Measurements from ENCODE around the gene MFNG.
"Not testable (repeated sequence)": the region's sequence is repeated elsewhere in the genome, so short reads cannot be mapped to it uniquely, and the experiment has no call there.

The MFNG gene, protein sequence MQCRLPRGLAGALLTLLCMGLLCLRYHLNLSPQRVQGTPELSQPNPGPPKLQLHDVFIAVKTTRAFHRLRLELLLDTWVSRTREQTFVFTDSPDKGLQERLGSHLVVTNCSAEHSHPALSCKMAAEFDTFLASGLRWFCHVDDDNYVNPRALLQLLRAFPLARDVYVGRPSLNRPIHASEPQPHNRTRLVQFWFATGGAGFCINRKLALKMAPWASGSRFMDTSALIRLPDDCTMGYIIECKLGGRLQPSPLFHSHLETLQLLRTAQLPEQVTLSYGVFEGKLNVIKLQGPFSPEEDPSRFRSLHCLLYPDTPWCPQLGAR

DNA sequence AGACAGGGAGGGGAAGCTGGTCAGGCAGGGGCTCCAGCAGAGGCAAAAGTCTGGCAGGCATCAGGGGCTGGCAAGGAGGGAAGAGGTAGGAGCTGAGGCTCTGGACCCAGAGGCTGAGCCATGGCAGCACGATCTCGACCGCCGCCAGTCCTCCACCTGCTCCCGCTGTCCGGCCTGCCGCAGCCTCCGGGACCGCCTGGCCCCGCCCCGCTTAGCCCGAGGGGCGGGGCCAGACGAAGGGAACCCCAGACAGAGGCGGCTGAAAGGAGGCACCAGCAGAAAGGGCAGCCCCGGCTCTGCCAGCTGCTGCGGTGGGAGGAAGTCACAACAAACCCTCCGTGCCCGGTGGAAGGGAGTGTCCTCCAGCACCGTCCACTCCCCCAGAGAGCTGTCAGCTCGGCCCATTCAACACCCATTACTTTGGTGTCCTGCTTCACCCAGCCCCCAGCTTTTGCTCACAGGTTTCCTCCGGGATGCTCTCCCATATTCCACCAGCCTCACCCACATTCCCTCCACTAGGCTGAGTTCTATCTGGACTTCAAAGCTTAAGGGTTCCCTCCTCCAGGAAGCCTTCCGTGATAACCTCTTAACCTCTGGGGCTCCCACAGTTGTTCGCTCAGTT is at the start of gene MFNG:
Gene MFNG, minus strand, starts transcription at position 161 of the 622 bp plus-strand sequence. CDS start 207 bp downstream, outside the sequence.
- peak; percentile 39 for DNase-seq

DNA sequence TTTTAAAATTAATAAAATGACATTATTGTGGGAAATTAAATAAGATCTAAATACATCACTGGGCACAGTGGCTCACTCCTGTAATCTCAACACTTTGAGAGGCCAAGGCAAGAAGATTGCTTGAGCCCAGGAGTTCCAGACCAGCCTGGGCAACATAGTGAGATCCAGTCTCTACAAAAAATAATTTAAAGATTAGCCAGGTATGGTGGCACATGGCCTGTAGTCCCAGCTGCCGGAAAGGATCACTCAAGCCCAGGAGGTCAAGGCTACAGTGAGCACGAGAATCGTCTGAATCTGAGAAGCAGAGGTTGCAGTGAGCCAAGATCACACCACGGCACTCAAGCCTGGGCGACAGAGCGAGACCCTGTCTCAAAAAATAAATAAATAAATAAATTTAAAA is 49.0 kb upstream of the MFNG start:
- no peak for DNase-seq

DNA sequence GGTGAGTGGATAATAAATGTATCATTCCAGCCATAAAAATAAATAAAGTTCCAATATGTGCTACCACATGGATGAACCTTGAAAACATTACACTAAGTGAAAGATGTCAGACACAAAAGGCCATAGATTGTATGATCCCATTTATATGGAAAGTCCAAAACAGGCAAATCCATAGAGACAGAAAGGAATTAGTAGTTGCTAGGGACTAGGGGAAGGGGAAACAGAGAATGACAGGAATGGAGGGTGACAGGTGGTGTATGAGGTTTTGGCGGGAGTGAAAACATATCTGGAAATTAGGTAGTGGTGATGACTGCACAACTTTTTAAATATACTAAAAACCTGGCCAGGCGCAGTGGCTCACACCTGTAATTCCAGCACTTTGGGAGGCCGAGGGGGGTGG is 48.3 kb upstream of the MFNG start:
- DNase-seq: no peak

DNA sequence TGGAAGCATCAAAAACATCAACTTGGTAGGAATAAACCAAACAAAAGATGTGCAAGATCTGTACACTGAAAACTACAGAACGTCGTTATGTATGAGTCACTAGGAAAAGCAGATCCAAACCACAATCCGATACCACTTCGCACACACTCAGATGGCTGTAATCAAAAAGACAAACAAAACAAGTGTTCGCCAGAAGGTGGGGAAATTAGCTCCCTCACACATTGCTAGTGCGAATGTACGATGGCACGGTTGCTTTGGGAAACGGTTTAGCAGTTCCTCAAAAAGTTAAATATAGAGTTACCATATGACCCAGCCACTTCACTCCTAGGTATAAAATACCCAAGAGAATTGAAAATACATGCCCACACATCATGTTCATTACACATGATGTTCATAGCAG is 47.8 kb upstream of the MFNG start:
- DNase-seq: no peak

DNA sequence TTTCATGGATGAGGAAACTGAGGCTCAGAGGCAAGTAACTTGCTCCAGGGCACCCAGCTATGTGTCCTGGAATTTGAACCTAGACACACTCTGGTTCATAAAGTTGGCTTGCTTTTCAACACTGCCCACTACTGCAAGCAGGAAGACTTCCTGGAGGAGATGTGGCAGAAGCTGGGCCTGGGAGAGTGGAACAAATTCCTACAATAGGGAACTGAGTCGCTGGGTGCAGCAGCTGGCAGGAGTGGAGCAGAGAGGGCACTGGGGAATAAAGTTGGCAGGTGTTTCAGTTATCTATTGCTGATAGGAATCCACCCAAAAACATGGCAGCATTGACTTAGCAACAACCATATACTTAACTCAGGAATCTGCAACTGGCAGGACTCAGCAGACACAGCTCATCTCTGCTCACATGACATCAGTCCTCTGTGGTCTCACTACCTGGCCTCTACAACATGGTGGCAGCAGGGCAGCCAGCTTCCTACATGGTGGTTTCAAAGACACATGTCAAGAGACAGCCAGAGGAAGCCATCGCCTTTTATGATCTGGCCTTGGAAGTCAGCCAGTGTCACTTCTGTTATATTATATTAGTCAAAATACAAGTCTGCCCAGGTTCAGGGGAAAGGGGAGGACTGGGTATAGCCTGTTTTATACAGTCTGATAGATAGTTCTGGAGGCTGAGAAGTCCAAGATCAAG is 43.6 kb upstream of the MFNG start:
- DNase-seq: no peak

DNA sequence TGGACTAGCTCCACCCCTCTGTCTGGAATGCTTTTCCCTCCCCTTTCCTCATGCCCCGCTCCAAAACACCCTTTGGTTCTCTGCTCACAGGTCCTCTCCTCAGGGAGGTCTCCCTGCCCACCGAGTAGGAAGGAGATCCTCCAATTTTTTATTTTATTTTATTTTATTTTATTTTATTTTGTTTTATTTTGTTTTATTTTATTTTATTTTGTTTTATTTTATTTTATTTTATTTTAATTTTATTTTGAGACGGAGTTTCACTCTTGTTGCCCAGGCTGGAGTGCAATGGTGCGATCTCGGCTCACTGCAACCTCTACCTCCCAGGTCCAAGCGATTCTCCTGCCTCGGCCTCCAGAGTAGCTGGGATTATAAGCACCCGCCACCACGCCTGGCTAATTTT is 41.8 kb upstream of the MFNG start:
- DNase-seq: not testable (repeated sequence)

DNA sequence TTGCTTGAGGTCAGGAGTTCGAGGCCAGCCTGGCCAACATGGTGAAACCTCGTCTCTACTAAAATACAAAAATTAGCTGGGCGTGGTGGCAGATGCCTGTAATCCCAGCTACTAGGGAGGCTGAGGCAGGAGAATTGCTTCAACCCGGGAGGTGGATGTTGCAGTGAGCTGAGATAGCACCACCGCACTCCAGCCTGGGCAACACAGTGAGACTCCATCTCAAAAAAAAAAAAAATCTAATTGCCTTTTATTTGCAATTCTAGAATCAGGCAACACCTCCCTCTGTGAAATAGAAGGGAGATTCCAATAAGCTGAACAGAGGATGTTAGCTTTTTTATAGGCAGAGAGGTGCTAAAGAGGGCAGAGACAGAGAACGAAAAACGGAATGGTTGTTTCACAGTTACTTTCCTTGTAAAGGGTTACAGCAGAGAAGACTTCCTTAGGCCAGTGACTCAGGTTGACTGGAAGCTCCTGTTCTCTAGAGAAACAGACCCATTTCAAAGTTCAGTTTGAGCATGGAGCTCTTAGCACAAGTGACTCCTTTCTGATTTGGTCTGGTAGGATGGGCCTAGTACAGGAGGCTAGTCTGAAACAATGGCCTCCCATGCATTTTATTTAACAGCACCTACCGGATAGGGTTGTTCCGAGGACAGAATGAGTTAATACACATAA is 41.0 kb upstream of the MFNG start:
- DNase-seq: not testable (repeated sequence)

DNA sequence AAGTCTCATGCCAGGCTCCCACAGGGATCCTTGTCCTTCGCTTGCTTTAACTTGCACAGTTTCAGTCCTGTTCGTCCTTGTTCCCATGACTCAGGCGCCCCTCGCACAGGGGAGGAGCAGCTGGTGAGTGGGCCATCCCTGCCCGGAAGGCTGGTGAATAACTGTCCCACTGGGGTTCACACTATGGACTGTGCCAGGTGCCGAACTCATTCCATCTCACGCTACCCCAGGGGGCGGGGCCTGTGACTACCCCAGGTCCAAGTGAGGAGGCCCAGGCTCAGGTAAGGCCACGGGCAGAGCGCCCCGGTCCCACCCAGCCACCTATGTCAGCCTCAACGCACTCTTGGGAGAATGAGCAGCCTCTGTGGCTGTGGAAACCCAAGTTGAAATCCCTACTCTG is 40.2 kb upstream of the MFNG start:
- no peak for DNase-seq

DNA sequence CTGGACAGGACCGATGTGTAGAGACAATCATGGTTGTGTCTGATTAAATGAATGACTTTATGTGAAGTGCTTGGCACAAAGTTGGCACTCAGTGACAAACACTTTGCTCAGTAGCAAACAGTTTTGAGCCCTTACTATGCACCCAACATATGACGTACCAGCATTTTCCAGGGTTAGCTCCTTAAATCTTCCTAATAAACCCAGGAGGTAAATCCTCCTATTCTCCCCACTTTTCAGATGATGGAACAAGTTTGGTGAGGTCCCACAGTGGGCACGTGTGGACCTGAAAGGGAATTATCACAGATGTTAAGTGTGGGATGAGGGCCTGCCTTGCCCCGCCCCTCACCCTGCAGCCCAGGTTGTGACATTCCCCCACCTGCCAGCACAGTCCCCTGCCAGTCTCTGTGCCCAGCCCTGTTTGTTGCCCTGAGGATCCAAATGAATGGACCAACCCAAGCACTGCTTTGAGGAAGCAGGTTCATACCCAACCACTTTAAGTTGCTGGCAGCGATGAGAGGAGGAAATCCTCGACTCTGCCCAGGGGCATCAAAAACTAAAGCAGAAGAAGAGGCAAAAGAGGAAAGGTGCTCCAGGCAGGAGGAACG is 39.7 kb upstream of the MFNG start:
- no peak for DNase-seq

DNA sequence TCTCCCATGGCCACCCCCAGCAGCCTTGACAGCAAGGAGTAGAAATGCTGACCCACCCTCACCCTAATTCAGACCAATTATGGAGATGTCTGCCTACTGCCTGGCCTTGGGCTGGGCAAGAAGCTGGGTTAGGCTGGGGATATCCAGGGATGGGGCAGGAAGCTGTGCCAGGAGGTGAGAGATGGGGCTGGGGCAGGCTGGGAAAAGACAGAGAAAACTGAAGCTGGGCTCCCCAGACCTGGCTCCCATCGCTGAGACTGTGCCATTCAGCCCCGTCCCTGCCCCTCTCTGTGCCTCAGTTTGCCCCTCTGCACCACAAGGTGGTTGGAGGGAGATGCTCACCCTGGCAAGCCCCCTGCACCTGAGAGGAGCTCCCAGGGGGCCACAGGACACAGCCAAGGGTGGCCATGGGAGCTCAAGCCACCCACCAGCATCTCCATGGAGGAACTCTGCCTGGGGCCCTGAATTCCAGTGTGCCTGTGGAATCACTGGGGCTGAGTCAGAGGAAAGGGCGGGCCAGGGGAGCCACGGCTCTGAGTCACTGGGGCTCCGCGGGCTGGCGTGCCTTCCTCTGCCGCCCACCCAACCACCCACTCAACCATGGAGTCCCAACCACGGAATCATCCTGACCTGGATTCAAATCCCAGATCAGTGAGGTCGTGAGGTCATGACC is 39.0 kb upstream of the MFNG start:
- DNase-seq: no peak

DNA sequence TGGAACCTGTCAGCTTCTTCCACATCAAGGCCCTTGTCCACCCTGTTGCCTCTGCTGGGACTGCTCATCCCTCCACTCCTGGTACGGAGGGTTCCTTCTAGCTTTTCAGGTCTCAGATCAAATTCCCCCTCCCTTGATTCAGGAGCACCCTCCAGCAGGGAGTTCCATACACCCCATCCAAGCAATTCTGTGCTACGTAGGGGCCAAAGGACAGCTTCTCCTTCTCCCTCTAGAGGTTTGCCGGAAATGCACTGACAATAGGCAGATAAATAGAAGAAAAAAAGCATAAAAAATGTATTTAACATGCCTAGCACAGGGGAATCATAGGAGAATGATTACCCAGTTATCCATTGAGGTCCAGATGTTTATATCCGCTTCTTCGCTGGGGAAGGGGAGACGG is 36.3 kb upstream of the MFNG start:
- DNase-seq: no peak

DNA sequence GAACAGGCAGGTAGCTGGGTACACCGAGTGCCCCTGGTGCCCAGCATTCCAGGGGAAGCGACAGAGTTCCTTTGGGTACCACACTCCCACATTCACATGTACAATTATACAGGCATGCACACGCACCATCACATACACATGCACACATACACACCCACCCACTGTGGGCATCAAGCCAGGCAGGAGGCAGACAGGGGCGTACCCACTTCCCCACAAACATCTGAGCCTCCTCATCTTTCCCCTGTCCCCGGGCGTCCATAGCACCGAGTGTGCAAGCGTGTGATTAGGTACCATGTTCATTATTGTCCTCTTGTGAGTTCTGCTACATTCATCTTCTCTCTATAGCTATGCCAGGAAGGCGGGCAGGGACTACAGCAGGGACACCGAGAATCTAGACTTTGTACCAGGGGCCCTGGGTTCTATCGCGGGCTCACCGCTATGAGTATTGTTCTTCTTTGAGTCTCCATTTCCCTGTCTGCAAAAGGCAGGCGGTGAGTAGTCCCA is 35.1 kb upstream of the MFNG start:
- DNase-seq: no peak

DNA sequence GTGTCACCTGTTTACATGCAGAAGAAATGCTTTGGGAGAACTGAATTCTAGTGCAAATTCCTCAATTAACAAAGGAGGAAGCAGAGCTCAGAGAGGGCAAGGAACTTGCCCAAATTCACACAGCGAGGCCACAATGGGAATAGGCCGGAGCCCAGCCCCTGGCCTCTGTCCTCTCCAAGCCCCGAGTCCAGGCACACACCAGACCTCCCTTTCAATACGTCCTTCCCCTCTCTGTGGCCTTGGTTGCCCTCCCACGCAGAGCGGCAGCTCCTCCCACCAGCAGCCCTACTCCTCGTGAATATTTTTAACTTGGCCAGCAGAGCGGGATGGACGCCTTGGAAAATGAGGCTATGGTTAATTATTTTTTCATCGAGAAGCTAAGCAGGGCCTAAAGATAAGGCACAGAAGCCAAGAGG is 34.6 kb upstream of the MFNG start:
- no peak for DNase-seq

DNA sequence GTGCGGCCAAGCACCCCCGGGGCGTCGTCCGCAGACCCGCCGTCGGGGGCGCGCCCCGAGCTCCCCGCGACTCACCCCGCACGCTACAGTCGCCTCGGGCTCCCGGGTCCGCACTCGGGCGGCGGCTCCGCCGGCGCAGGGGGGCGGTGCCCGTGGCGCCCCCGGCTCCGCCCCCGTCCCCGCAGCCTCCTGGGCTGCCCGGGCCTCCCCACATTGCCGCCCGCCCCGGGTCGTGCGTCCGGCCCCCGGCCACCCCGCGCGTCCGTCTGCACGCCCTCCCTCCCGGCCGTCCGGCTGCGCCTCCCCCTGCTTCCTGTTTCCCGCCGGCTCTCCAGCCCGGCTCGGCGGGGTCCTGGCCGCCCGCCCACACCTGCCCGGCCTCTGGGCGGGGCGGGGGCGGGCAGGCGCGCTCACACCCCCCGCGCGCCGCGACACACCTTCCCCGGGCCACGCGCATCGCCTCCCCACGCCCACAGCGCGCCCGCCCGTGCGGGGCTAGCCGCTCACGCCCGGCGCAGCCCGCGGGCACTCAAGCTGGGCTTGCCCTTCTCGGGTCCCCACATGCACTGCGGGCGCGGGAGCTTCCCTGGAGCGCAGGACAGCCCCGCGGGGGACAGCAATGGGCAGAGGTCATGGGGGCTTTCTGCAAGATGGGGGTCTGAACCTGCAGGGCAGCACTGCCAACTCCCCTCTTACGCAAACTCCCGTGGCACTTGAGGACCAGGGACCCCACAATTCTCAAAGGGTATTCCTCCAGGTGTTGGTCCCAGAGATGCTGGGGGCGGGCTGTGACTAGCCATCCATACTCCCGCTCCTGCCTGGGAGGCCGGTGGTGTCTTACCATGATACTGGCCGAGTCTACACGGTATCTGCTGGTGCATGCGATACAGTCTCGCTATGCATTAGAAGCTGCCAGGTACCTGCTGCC is 33.3 kb upstream of the MFNG start, which contains the start of gene CARD10:
Gene CARD10, minus strand, starts transcription at position 148 of the 928 bp plus-strand sequence. CDS start 215 bp downstream, outside the sequence.
- no peak for DNase-seq

DNA sequence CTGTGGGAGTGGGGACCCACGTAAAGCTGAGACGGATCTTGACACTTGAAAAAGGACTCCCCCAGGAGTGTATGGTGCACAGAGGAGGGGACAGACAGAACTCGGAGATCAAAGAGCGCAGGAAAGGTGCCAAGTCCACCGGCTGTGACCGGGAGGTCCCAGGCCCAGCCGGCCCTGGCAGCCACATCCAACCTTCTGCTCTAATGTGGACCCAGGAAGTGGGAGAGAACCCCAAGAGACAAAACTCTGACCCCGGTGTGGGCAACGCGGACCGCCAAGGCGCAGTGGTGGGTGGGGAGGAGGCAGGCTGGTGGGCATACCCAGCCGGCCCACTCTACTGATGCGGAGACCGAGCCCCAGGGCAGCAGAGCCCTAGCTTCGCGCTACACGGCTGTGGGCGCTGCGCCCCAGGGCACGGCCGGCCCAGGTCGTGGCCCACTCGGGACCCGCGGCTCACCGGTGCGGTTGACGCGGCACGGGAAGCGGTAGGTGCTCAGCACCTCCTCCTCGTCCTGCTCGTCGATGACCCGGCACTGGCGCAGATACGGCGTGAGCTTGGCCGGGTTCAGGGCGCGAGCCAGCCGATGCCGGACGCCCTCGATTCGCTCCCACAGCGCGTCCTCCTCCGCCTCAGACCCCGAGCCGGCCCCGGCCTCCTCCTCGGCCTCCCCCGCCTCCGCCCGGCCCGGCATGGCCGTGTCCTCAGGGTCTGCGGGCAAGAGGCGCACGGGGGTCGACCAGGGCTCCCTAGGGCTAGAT is 32.5 kb upstream of the MFNG start:
- no peak for DNase-seq

DNA sequence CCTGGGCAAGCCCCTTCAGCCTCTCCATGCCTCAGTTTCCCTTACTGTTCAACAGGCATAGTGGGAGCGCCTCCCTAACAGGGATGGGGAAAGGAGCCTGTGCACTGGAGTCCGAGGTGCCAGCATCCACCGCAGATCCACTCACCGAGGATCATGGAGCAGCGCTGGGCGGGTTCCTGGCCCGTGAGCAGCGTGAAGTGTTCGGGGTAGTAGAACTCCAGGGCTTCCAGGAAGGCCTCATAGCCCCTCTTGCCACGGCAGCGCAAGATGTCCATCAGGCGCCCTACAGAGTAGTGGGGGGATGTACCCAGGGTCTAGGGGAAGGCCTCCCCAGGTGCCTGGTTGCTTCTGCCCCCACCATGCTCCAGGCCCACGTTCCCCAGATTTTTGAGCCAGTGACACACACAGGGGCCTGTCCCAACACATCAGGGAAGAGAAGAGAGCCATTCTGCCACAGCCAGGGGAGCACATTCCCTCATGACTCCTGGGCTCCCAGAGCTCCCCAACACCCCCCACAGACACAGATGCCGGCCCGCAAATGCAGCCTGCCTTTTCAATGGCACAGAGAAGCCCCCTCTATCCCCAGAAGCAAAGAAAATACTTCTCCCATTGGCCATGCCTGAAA is 31.8 kb upstream of the MFNG start:
- no peak for DNase-seq

DNA sequence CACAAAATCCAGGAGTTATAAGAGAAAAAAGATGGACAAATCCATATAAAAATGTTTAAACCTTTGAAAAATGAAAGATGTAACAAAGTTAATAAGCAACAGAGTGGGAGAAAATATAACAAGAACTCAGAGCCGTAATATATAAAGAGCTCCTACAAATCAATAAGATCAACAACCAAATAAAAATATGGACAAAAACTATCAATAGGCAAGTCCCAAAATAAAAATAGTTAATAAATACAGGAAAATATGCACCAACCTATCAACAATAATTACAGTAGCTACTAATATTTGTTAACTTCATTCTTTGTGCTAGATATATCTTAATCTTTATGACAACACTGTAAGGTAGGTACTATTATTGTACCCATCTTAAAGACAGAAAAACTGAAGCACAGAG is 30.3 kb upstream of the MFNG start:
- DNase-seq: no peak

DNA sequence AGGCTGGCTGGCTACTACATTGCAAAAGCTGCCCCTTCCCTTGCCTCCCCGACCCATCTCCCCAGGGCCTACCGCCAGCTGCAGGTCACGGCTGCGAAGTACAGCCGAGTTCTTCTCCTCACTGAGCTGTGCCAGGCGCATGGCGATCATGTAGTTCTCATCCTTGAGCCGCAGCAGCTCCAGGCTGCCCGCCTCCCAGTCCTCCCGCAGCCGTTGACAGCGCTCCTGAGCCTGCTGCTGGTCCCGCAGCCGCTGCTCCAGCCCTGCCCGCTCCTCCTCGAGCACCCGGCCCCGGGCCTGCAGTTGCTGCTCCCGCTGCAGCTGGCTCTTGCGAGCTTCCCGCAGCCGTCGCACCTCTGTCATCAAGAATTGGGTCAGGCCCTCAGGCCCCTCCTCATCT is 29.7 kb upstream of the MFNG start:
- DNase-seq: no peak

DNA sequence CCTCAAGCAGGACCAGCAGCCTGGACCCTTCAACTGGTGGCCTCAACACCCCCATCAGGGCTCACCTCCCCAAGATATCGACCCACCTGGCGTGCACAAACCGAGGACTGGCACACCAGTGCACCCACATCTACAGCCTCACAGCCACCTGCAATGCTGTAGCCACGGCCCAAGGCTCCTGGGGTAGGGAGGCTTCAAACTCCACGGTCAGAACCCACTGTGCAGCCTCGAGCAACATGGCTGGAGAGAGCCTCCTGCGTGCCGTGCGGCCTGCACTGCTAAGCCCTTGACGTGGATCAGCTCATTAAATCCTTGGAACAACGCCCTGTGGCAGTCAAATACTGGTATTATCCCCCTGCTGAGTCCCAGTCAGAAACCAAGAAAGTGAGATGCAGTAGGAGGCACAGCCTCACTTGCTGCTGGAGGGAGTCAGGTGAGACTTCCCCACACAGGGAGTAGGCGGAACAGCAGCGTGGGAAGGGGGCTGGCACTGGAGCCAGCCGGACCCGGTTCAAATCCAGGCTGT is 28.4 kb upstream of the MFNG start:
- no peak for DNase-seq

Measured in NCI-H526 treated with DMSO at 0.1 percent for 48 hours (cell line).